ENCODE data around the gene CAP2.

DNA sequence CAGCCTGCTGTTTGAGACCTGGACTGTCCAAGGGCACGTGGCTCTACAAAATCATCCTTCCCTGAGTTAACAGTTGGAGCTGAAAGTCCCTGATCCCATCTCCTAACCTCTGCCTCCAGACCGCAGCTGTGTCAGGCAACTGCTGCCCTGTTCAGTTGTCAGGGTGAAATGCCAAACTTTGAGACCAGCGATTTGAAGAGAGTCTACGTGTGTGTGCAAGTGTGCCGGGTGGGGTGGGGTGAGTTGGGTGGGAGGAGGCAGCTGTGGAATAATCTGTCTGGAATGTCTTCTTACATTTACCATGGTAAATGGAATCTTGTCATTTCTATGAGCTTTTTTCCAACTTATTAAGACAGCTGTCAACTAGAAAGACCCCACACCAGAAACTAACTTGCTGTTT, 125.7 kb downstream of the CAP2 start:
- TF ChIP-seq, protein P1, sequence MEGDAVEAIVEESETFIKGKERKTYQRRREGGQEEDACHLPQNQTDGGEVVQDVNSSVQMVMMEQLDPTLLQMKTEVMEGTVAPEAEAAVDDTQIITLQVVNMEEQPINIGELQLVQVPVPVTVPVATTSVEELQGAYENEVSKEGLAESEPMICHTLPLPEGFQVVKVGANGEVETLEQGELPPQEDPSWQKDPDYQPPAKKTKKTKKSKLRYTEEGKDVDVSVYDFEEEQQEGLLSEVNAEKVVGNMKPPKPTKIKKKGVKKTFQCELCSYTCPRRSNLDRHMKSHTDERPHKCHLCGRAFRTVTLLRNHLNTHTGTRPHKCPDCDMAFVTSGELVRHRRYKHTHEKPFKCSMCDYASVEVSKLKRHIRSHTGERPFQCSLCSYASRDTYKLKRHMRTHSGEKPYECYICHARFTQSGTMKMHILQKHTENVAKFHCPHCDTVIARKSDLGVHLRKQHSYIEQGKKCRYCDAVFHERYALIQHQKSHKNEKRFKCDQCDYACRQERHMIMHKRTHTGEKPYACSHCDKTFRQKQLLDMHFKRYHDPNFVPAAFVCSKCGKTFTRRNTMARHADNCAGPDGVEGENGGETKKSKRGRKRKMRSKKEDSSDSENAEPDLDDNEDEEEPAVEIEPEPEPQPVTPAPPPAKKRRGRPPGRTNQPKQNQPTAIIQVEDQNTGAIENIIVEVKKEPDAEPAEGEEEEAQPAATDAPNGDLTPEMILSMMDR (IDR thresholded peaks at IDR 0.05), result no peak
- no peak for TF ChIP-seq POLR2A (IDR thresholded peaks at IDR 0.05)

All from testis (tissue), 2 donors.